Pancreas (tissue), 10 donors: ENCODE results near the gene DEPDC5. TPM values are rescaled to one million over a fixed set of nuclear protein-coding genes. Genes with fewer than 3 reads are reported as not detected.
A peak's percentile ranks its signal among the peaks of the same experiment; 100 is the strongest.
"Not testable (repeated sequence)": the region's sequence is repeated elsewhere in the genome, so short reads cannot be mapped to it uniquely, and the experiment has no call there.

Source experiments
- ATAC-seq, 4 donors: fragments of 200-7000 bp; cut with Tn5 transposase; one replicate each; pipeline versions ENCODE4 v1.8.0 to v1.9.1; 2020; ENCODE audit warnings: mild to moderate bottlenecking in 4 of 4, moderate library complexity in 4 of 4
- DNase-seq, 6 donors: peaks; one replicate each; pipeline ENCODE4 v3.0.0-alpha.2; 2020
- FAIRE-seq: peaks from 2 replicates; lab custom pipeline; 2012; peaks lifted over from hg19 to GRCh38; lab: Jason Lieb, UNC
- H3K27ac ChIP-seq, 4 donors: fragments of 200-600 bp; sonication (generic); 1 replicate in 3 of 4; 2 replicates in 1 of 4; pipeline versions ENCODE4 v1.5.0 to v1.8.0; 2020
- H3K27me3 ChIP-seq, 4 donors: fragments of 200-600 bp; one replicate each; pipeline ENCODE4 v1.8.0; 2021
- H3K36me3 ChIP-seq, 3 donors: fragments of 200-600 bp; sonication (generic) in 1 of 3; one replicate each; pipeline versions ENCODE4 v1.5.0 to v1.8.0; 2020 to 2021
- H3K4me1 ChIP-seq, 3 donors: fragments of 200-600 bp; one replicate each; pipeline ENCODE4 v1.8.0; 2021
- H3K4me3 ChIP-seq, 4 donors: fragments of 200-600 bp; sonication (generic) in 2 of 4; one replicate each; pipeline versions ENCODE4 v1.5.0 to v1.8.0; 2020 to 2021
- H3K9me3 ChIP-seq, 4 donors: fragments of 200-600 bp; one replicate each; pipeline ENCODE4 v1.8.0; 2021
- CTCF ChIP-seq, 4 donors: fragments of 200-600 bp; sonication (generic) in 3 of 4; IDR thresholded peaks; one replicate each; pipeline versions ENCODE4 v1.5.0 to v1.8.0; 2021; ENCODE audit warnings: antibody characterized with exemption in 4 of 4
- WGBS, 2 donors: extraction: QIAGEN DNeasy Blood & Tissue Kit; methylation state at CpG; one replicate each; pipeline ENCODE4 v1.1.7; 2013; 5-methylcytosine and 5-hydroxymethylcytosine counted together
- intact Hi-C, 3 donors: fragments of 100-400 bp; cut with DNase I; formaldehyde crosslinking; loops; one replicate each; pipeline versions ENCODE4 v1.11.1 to v1.14.2; 2022
- polyA plus RNA-seq, 2 donors: library from polyadenylated mRNA; stranded (reverse); fragments of 200-250 nt; gene quantifications; one replicate each; pipeline ENCODE4 v1.2.3, GENCODE V29; 2013
- total RNA-seq, 6 donors: library from RNA; stranded (reverse); fragmentation: NEBNext Ultra II Directional in 4 of 6; extraction: Animal tissue kit (Norgen Biotek cat#: 25700) in 4 of 6; gene quantifications; one replicate each; pipeline versions ENCODE4 v1.2.1 to v1.2.4, GENCODE V29; 2021 to 2023
- donor health status: healthy with polysubstance abuse.
- donor health status: DM: no; HTN: no; CAD: no; lungs with moderate emphysema.
- donor health status: DM: no; HTN: no; CAD: no.
- donor health status: control.
- donor health status: control.
- donor health status: Bipolar disorder and iron deficiency.
- donor health status: DM: yes; HTN: yes; CAD: no.
- donor health status: DM: no; HTN: no; CAD: no.
- donor health status: DM: no; HTN: no; CAD: no.
- donor health status: DM: yes; HTN: yes; CAD: no.

The DEPDC5 gene
- total and polyA plus RNA-seq, 8 donors: 5.9 to 17.2 (median 9.0) TPM

DNA sequence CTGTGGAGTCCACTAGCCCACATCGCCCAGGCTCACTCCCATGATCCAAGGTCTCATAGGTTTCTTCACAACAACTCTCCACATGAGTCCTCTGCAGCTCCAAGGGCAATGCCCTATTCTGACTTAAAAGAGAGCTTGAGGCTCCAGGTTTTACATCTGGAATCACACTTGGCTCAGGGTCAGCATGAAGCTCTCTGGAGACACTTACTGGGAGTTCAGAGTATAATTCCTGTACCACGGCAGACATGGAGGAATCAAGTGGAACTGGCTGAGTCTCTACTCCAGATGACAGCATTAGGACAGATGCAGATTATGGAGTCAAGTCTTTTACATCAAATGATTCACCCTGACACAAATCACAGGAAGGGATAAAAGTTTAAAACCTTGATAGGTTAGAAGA lies 15.3 kb upstream of the DEPDC5 start:
- WGBS, 2 donors: 48 to 62% methylated on average over 2 of the region's 2 CpGs
- intact Hi-C loops: no loop called here
- TF ChIP-seq CTCF (IDR thresholded peaks at IDR 0.05): no peak
- Histone ChIP-seq H3K4me1 (peaks cover 0 to 21% (median 5%) of the 10 kb centered on the region in 3 donors), H3K4me3 (no peak overlapping the region), H3K36me3 (no peaks in the 10 kb centered on the region), H3K9me3 (no peaks in the 10 kb centered on the region), H3K27me3 (no peaks in the 10 kb centered on the region), H3K27ac (no peak overlapping the region)
- no peak for DNase-seq
- ATAC-seq: peak in 1 of 4 donors; percentile 17
- no peak for FAIRE-seq

DNA sequence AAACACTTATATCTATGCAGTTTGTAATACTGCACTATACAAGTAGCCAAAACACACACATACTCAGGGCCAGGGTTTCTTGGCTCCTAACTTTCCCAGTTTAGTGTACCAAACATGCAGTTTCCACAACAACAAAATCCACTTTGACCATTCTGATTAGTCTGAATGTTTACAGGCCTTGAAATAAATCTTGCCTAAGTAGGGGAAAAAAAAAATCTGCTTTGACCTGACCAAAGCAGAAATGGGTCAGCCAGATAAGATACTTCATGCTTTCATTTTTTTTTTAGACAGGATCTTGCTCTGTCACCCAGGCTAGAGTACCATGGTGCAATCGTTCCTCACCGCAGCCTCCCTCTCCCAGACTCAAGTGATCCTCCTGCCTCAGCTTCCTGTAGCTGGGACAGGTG lies 14.0 kb upstream of the DEPDC5 start:
- Histone ChIP-seq H3K36me3 (no peaks in the 10 kb centered on the region), H3K4me3 (no peak overlapping the region), H3K4me1 (peaks cover 0 to 21% (median 5%) of the 10 kb centered on the region in 3 donors), H3K9me3 (no peaks in the 10 kb centered on the region), H3K27me3 (no peaks in the 10 kb centered on the region), H3K27ac (peak overlapping the region in 3 of 4 donors; percentile 22 to 52 (median 33))
- TF ChIP-seq CTCF (IDR thresholded peaks at IDR 0.05): no peak
- FAIRE-seq (no peak), DNase-seq (peak in 1 of 6 donors; percentile 63), ATAC-seq (peak; percentile 87 to 95 (median 91))
- intact Hi-C loops: no loop called here
- 22 to 31% methylated on average over 2 of the region's 2 CpGs for WGBS, 2 donors

DNA sequence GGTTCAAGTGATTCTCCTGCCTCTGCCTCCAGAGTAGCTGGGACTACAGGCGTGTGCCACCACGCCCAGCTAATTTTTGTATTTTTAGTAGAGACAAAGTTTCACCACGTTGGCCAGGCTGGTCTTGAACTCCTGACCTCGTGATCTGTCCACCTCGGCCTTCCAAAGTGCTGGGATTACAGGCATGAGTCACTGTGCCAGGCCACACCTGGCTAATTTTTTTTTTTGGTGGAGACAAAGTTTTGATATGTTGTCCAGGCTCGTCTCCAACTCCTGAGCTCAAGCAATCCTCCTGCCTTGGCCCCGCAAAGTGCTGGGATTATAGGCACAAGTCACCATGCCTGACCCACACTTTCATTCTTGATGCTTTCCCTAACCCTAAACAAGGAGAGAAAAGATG lies 13.5 kb upstream of the DEPDC5 start:
- FAIRE-seq, H3K9me3 ChIP-seq, H3K4me3 ChIP-seq, intact Hi-C loops, DNase-seq, H3K27me3 ChIP-seq, H3K36me3 ChIP-seq: not testable (repeated sequence)
- Histone ChIP-seq H3K27ac (peak overlapping the region in 3 of 4 donors; percentile 22 to 52 (median 33)), H3K4me1 (peaks cover 0 to 21% (median 5%) of the 10 kb centered on the region in 3 donors)
- 48 to 55% methylated on average over 7 of the region's 7 CpGs for WGBS, 2 donors
- ATAC-seq: peak in 3 of 4 donors; percentile 8 to 21 (median 12)

DNA sequence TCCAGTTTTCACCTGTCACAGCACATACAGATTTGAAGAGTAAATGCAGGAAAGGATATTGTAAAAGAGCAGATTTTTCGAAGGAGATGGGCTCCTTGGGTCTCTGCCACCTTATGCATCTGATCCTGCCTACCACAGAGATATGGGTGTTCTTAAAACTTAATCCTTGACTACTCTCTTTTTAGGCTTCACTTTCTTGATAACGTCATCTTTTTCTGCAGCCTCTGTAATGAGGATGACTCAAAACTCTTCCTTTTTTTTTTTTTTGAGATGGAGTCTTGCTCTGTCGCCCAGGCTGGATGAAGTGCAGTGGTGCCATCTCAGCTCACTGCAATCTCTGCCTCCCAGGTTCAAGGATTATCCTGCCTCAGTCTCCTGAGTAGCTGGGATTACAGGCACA lies 11.7 kb upstream of the DEPDC5 start:
- TF ChIP-seq CTCF (IDR thresholded peaks at IDR 0.05): no peak
- Histone ChIP-seq H3K9me3 (no peaks in the 10 kb centered on the region), H3K36me3 (no peaks in the 10 kb centered on the region), H3K27me3 (no peaks in the 10 kb centered on the region), H3K4me3 (no peak overlapping the region), H3K4me1 (peaks cover 0 to 21% (median 5%) of the 10 kb centered on the region in 3 donors), H3K27ac (no peak overlapping the region)
- intact Hi-C loops: no loop called here
- FAIRE-seq (no peak), ATAC-seq (no peak), DNase-seq (no peak)
- 77 to 90% methylated on average over 3 of the region's 3 CpGs for WGBS, 2 donors

DNA sequence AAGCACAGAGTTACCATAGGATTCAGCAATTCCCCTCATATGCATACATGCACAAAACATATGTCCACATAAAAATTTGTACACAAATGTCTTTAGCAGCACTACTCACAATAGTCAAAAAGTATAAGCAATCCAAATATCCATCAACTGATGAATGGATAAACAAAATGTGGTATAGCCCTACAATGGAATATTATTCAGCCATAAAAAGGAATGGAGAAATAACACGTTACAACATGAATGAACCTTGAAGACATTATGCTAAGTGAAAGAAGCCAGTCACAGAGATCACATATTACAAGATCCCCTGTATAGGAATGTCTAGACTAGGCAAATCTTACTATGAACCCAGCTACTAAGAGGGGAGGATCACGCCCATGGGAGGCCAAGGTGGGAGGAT lies 11.1 kb upstream of the DEPDC5 start:
- 92 to 99% methylated on average over 2 of the region's 2 CpGs for WGBS, 2 donors
- no peak for DNase-seq
- Histone ChIP-seq H3K4me3 (no peak overlapping the region), H3K36me3 (no peaks in the 10 kb centered on the region), H3K27ac (no peak overlapping the region), H3K27me3 (no peaks in the 10 kb centered on the region), H3K9me3 (no peaks in the 10 kb centered on the region), H3K4me1 (peaks cover 0 to 21% (median 5%) of the 10 kb centered on the region in 3 donors)
- no peak for ATAC-seq
- TF ChIP-seq CTCF (IDR thresholded peaks at IDR 0.05): no peak
- FAIRE-seq: no peak
- intact Hi-C loops: no loop called here
